H9 (cell line): ENCODE measurements around the gene ITPRIPL2. TPM values are rescaled to one million over a fixed set of nuclear protein-coding genes. Genes with fewer than 3 reads are reported as not detected.
A peak's percentile ranks its signal among the peaks of the same experiment; 100 is the strongest.

Experiments
- DNase-seq: peaks from one replicate; pipeline ENCODE4 v3.0.0-alpha.2; 2017
- H2AFZ ChIP-seq: one replicate; pipeline ENCODE4 v1.6.1; 2013; ENCODE audit warnings: mild to moderate bottlenecking, low read length, control low read depth, moderate library complexity
- H2AK5ac ChIP-seq: 2 replicates; pipeline ENCODE4 v1.6.1; 2013; ENCODE audit warnings: low read length, control low read depth, mixed read lengths; ENCODE audit not compliant: insufficient read length
- H2BK120ac ChIP-seq: one replicate; pipeline ENCODE4 v1.6.1; 2013; ENCODE audit warnings: low read depth, mild to moderate bottlenecking, low read length, control low read depth, inconsistent platforms; ENCODE audit not compliant: poor library complexity, severe bottlenecking
- H2BK12ac ChIP-seq: 2 replicates; pipeline ENCODE4 v1.6.1; 2013; ENCODE audit warnings: low read length, control low read depth, mixed read lengths, low read depth; ENCODE audit not compliant: insufficient read length
- H2BK15ac ChIP-seq: 2 replicates; pipeline ENCODE4 v1.6.1; 2013; ENCODE audit warnings: low read depth, low read length, control low read depth
- H2BK20ac ChIP-seq: one replicate; pipeline ENCODE4 v1.6.1; 2013; ENCODE audit warnings: low read depth, mild to moderate bottlenecking, low read length, control low read depth, inconsistent platforms; ENCODE audit not compliant: poor library complexity, severe bottlenecking
- H2BK5ac ChIP-seq: 2 replicates; pipeline ENCODE4 v1.6.1; 2013; ENCODE audit warnings: low read length, control low read depth, mixed read lengths; ENCODE audit not compliant: insufficient read length
- H3K14ac ChIP-seq: 2 replicates; pipeline ENCODE4 v1.6.1; 2013; ENCODE audit warnings: low read length, control low read depth; ENCODE audit not compliant: insufficient read depth
- H3K18ac ChIP-seq: 2 replicates; pipeline ENCODE4 v1.6.1; 2013; ENCODE audit warnings: low read depth, mild to moderate bottlenecking, mixed read lengths, low read length, control low read depth; ENCODE audit not compliant: insufficient read length
- H3K23ac ChIP-seq: 2 replicates; pipeline ENCODE4 v1.6.1; 2013; ENCODE audit warnings: low read length, control low read depth, mixed read lengths, low read depth; ENCODE audit not compliant: insufficient read length
- H3K23me2 ChIP-seq: 2 replicates; pipeline ENCODE4 v1.6.1; 2013; ENCODE audit warnings: low read depth, mild to moderate bottlenecking, mixed read lengths, low read length, control low read depth; ENCODE audit not compliant: insufficient read length, poor library complexity, severe bottlenecking
- H3K27ac ChIP-seq: 2 replicates; pipeline ENCODE4 v1.5.1; 2013; ENCODE audit warnings: low read length, control low read depth, mixed read lengths, low read depth; ENCODE audit not compliant: insufficient read length
- H3K27me3 ChIP-seq: 2 replicates; pipeline ENCODE4 v1.6.1; 2013; ENCODE audit warnings: low read length, control low read depth, inconsistent platforms; ENCODE audit not compliant: insufficient read depth
- H3K4ac ChIP-seq: 2 replicates; pipeline ENCODE4 v1.6.1; 2013; ENCODE audit warnings: low read depth, mild to moderate bottlenecking, control low read depth, inconsistent platforms, low read length, moderate library complexity
- H3K4me1 ChIP-seq: 2 replicates; pipeline ENCODE4 v1.6.1; 2013; ENCODE audit warnings: low read length, control low read depth, inconsistent platforms; ENCODE audit not compliant: insufficient read depth
- H3K4me2 ChIP-seq: 2 replicates; pipeline ENCODE4 v1.6.1; 2013; ENCODE audit warnings: low read length, control low read depth, mixed read lengths; ENCODE audit not compliant: insufficient read length, insufficient read depth
- H3K56ac ChIP-seq: 2 replicates; pipeline ENCODE4 v1.6.1; 2013; ENCODE audit warnings: low read depth, mild to moderate bottlenecking, mixed read lengths, low read length, control low read depth; ENCODE audit not compliant: insufficient read length
- H3K79me1 ChIP-seq: 2 replicates; pipeline ENCODE4 v1.6.1; 2013; ENCODE audit warnings: low read depth, mild to moderate bottlenecking, moderate library complexity, low read length, control low read depth, inconsistent platforms; ENCODE audit not compliant: insufficient read depth, poor library complexity, severe bottlenecking
- H3K79me2 ChIP-seq: 2 replicates; pipeline ENCODE4 v1.6.1; 2013; ENCODE audit warnings: low read length, control low read depth, inconsistent platforms; ENCODE audit not compliant: insufficient read depth
- H3K9ac ChIP-seq: 2 replicates; pipeline ENCODE4 v1.6.1; 2013; ENCODE audit warnings: low read length, control low read depth, mixed read lengths; ENCODE audit not compliant: insufficient read length; ENCODE audit errors: extremely low read depth
- H3K9me3 ChIP-seq: one replicate; pipeline ENCODE4 v1.6.1; 2013; ENCODE audit warnings: low read depth, low read length, inconsistent platforms; ENCODE audit not compliant: control insufficient read depth
- H3T11ph ChIP-seq: one replicate; pipeline ENCODE4 v1.6.1; 2013; ENCODE audit warnings: mild to moderate bottlenecking, low read length, control low read depth, inconsistent platforms
- H4K20me1 ChIP-seq: one replicate; pipeline ENCODE4 v1.6.1; 2013; ENCODE audit not compliant: control insufficient read depth, insufficient read length, insufficient read depth
- H4K5ac ChIP-seq: 2 replicates; pipeline ENCODE4 v1.6.1; 2013; ENCODE audit warnings: low read depth, mild to moderate bottlenecking, mixed read lengths, low read length, control low read depth; ENCODE audit not compliant: insufficient read length
- H4K8ac ChIP-seq: replicated peaks from 2 replicates; pipeline ENCODE4 v1.6.1; 2013; ENCODE audit warnings: low read length, control low read depth, mixed read lengths, low read depth; ENCODE audit not compliant: insufficient read length
- H4K91ac ChIP-seq: 2 replicates; pipeline ENCODE4 v1.6.1; 2013; ENCODE audit warnings: low read depth, mild to moderate bottlenecking, moderate library complexity, mixed read lengths, low read length, control low read depth; ENCODE audit not compliant: insufficient read length
- H3K27ac Mint-ChIP-seq, 3 experiments: 2 replicates in 2 of 3; 3 replicates in 1 of 3; pipeline ENCODE4 v1.8.0; 2020 to 2021; ENCODE audit warnings: mixed read lengths in 3 of 3, mild to moderate bottlenecking in 1 of 3, moderate library complexity in 1 of 3
- H3K27me3 Mint-ChIP-seq: 2 replicates; pipeline ENCODE4 v1.8.0; 2021; ENCODE audit warnings: low read depth, mild to moderate bottlenecking, moderate library complexity, mixed read lengths
- H3K36me3 Mint-ChIP-seq, 3 experiments: 2 replicates in 2 of 3; 3 replicates in 1 of 3; pipeline ENCODE4 v1.8.0; 2020 to 2021; ENCODE audit warnings: low read depth in 3 of 3, mixed read lengths in 3 of 3; ENCODE audit not compliant: insufficient read depth in 1 of 3
- H3K4me1 Mint-ChIP-seq, 2 experiments: 2 replicates each; pipeline ENCODE4 v1.8.0; 2020; ENCODE audit warnings: mixed read lengths in 2 of 2
- H3K4me3 Mint-ChIP-seq, 2 experiments: 2 replicates in 1 of 2; 3 replicates in 1 of 2; pipeline ENCODE4 v1.8.0; 2020 to 2021; ENCODE audit warnings: mild to moderate bottlenecking in 2 of 2, mixed read lengths in 2 of 2, moderate library complexity in 1 of 2
- H3K9me3 Mint-ChIP-seq, 2 experiments: 2 replicates in 1 of 2; 3 replicates in 1 of 2; pipeline ENCODE4 v1.8.0; 2020; ENCODE audit warnings: mild to moderate bottlenecking in 2 of 2, mixed read lengths in 2 of 2, moderate library complexity in 1 of 2
- WGBS: extraction: QIAGEN DNeasy Blood & Tissue Kit; methylation state at CpG from one replicate; pipeline ENCODE4 v1.1.7; 2013; ENCODE audit warnings: missing lambda C conversion rate, low lambda C conversion rate, mixed read lengths; ENCODE audit not compliant: insufficient read length; ENCODE audit errors: extremely low coverage; 5-methylcytosine and 5-hydroxymethylcytosine counted together
- total RNA-seq: library from RNA; stranded (reverse); gene quantifications from 2 replicates; pipeline ENCODE4 v1.2.1, GENCODE V29; 2021
- TF ChIP-seq, protein P1 (sequence below): fragments of 200-600 bp; sonication (generic); conservative IDR thresholded peaks from 3 replicates; pipeline ENCODE4 v1.8.0; 2021; ENCODE audit warnings: antibody characterized with exemption, mild to moderate bottlenecking

Gene ITPRIPL2
- total RNA-seq, 1 experiment from 2014 or later, result 9.1 TPM

DNA sequence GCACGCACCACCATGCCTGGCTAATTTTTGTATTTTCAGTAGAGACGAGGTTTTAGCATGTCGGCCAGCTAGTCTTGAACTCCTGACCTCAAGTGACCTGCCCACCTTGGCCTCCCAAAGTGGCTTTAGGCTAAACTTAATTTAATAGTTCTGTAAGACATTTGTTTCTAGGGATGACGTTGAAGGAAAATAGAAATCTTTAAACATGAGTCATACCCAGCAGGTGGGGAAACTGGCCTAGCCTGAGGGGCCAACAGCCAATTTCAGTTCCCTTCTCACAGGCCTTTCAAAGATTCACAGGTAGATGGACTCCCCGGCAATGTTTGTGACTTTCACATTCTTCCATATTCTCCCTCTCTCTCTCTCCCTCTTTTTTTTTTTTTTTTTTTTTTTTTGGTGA is 18.1 kb upstream of the ITPRIPL2 start:
- Histone ChIP-seq H3K56ac (no peak overlapping the region), H3K79me1 (no peaks in the 10 kb centered on the region), H3T11ph (no peak overlapping the region), H2BK20ac (no peak overlapping the region), H2BK15ac (no peak overlapping the region), H2BK12ac (no peak overlapping the region), H3K18ac (no peak overlapping the region), H3K4me2 (no peak overlapping the region), H2AK5ac (no peak overlapping the region), H3K14ac (no peak overlapping the region), H3K79me2 (no peaks in the 10 kb centered on the region), H3K4me1 (no peaks in the 10 kb centered on the region), H4K5ac (no peak overlapping the region), H3K9ac (no peak overlapping the region), H2BK5ac (no peak overlapping the region), H4K91ac (no peak overlapping the region), H3K9me3 (no peaks in the 10 kb centered on the region), H3K23me2 (no peaks in the 10 kb centered on the region), H3K27ac (no peak overlapping the region), H4K20me1 (no peaks in the 10 kb centered on the region), H4K8ac (no peak overlapping the region), H3K23ac (no peak overlapping the region), H3K4ac (no peak overlapping the region), H2BK120ac (no peak overlapping the region), H3K27me3 (no peaks in the 10 kb centered on the region), H2AFZ (no peak overlapping the region)
- Mint-ChIP-seq H3K36me3 (peaks cover 0 to 2% (median 0%) of the 10 kb centered on the region in 3 experiments; a peak in 3 of 7 replicates), H3K4me1 (peaks cover 5 to 6% of the 10 kb centered on the region in 2 experiments; a peak in 2 of 4 replicates), H3K27me3 (peaks cover 2% of the 10 kb centered on the region; the same call in 1 of the 2 replicates), H3K9me3 (peaks cover 5 to 8% of the 10 kb centered on the region in 2 experiments; a peak in 4 of 5 replicates), H3K4me3 (no peak overlapping the region), H3K27ac (peak overlapping the region in 1 of 3 experiments; percentile 85; a peak in 2 of 7 replicates)
- peak; percentile 68 for DNase-seq
- WGBS, result no CpG with 5 or more reads among the region's 5 CpGs
- TF ChIP-seq, protein P1, sequence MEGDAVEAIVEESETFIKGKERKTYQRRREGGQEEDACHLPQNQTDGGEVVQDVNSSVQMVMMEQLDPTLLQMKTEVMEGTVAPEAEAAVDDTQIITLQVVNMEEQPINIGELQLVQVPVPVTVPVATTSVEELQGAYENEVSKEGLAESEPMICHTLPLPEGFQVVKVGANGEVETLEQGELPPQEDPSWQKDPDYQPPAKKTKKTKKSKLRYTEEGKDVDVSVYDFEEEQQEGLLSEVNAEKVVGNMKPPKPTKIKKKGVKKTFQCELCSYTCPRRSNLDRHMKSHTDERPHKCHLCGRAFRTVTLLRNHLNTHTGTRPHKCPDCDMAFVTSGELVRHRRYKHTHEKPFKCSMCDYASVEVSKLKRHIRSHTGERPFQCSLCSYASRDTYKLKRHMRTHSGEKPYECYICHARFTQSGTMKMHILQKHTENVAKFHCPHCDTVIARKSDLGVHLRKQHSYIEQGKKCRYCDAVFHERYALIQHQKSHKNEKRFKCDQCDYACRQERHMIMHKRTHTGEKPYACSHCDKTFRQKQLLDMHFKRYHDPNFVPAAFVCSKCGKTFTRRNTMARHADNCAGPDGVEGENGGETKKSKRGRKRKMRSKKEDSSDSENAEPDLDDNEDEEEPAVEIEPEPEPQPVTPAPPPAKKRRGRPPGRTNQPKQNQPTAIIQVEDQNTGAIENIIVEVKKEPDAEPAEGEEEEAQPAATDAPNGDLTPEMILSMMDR, result no peak
